Esophagus muscularis mucosa (tissue), 4 donors: ENCODE measurements around the gene CHM. TPM values are rescaled to one million over a fixed set of nuclear protein-coding genes. Genes with fewer than 3 reads are reported as not detected.

Experiments
- DNase-seq: peaks from one replicate; pipeline ENCODE4 v3.0.0-alpha.2; 2017; ENCODE audit errors: extremely low spot score
- H3K27ac ChIP-seq, 4 donors: fragments of 200-600 bp; sonication (generic); replicated peaks in 1 of 4; 1 replicate in 3 of 4; 2 replicates in 1 of 4; pipeline ENCODE4 v1.5.1; 2016 to 2019; ENCODE audit warnings: mild to moderate bottlenecking in 1 of 4
- H3K27me3 ChIP-seq, 4 donors: fragments of 200-600 bp; sonication (generic); one replicate each; pipeline versions ENCODE4 v1.5.1 to v1.6.0; 2016 to 2019
- H3K36me3 ChIP-seq, 4 donors: fragments of 200-600 bp; sonication (generic); one replicate each; pipeline ENCODE4 v1.5.1; 2016 to 2019
- H3K4me1 ChIP-seq, 4 donors: fragments of 200-600 bp; sonication (generic); one replicate each; pipeline ENCODE4 v1.5.1; 2016 to 2019
- H3K4me3 ChIP-seq, 4 donors: fragments of 200-600 bp; sonication (generic); 1 replicate in 2 of 4; 2 replicates in 2 of 4; pipeline ENCODE4 v1.5.1; 2016 to 2019; ENCODE audit warnings: mild to moderate bottlenecking in 4 of 4, moderate library complexity in 1 of 4
- H3K9me3 ChIP-seq, 4 donors: fragments of 200-600 bp; sonication (generic); 1 replicate in 3 of 4; 2 replicates in 1 of 4; pipeline ENCODE4 v1.5.1; 2016 to 2019
- EP300 ChIP-seq: sonication (generic); formaldehyde crosslinking; IDR thresholded peaks from one replicate; pipeline ENCODE4 v1.6.1; 2017; ENCODE audit warnings: antibody characterized with exemption
- POLR2A ChIP-seq: fragments of 450-650 bp; IDR thresholded peaks from one replicate; pipeline ENCODE4 v1.6.1; 2017; ENCODE audit warnings: antibody characterized with exemption, moderate library complexity, mild to moderate bottlenecking, low read depth
- POLR2AphosphoS5 ChIP-seq, 2 donors: sonication (generic); formaldehyde crosslinking; IDR thresholded peaks; one replicate each; pipeline ENCODE4 v1.6.1; 2017; ENCODE audit warnings: antibody characterized with exemption in 2 of 2
- WGBS: methylation state at CpG from one replicate; pipeline ENCODE4 v1.1.5; 2018; 5-methylcytosine and 5-hydroxymethylcytosine counted together
- intact Hi-C: fragments of 100-400 bp; cut with DNase I; formaldehyde crosslinking; loops from one replicate; pipeline ENCODE4 v1.15.1; 2023
- total RNA-seq, 4 donors: library from RNA; depleted of rRNA; stranded (reverse); fragments of >200 nt; gene quantifications; one replicate each; pipeline versions ENCODE4 v1.1.0 to v1.2.1, GENCODE V29; 2016
- TF ChIP-seq, protein P1 (sequence below), 3 experiments: fragments of 200-600 bp in 2 of 3; fragments of 450-650 bp in 1 of 3; sonication (generic) in 2 of 3; IDR thresholded peaks; one replicate each; pipeline ENCODE4 v1.5.1; 2017 to 2019; ENCODE audit warnings: antibody characterized with exemption in 3 of 3, mild to moderate bottlenecking in 2 of 3, moderate library complexity in 1 of 3

CHM gene
- total RNA-seq, 4 donors from 2014 or later: 13.9 to 16.3 (median 15.2) TPM

DNA sequence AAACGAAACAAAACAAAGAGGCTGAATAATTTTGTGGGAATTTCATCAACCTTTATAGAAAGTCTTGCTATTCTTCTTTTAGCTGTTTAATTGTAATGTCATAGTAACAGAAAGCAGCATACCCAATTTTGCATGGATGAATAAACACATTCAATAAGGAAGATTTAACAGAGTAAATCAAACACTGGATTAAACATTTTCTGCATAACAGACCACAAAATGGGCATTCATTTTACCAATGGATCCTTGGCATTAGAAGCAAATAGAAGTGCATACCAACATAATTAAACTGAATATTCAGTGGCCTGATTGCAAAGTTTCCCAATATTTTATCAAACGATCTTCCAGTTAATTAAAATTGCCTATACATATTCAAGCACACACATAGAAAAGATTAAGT is 4.4 kb upstream of the CHM start:
- no peaks in the 10 kb centered on the region for H3K9me3 ChIP-seq
- no peaks in the 10 kb centered on the region for H3K27me3 ChIP-seq
- no peak for DNase-seq
- H3K4me1 ChIP-seq: peaks cover 0 to 3% (median under 1%) of the 10 kb centered on the region in 4 donors
- no peak for TF ChIP-seq EP300
- TF ChIP-seq POLR2A: no peak
- no peak for TF ChIP-seq POLR2AphosphoS5 (IDR thresholded peaks at IDR 0.05)
- 62% methylated on average over 2 of the region's 2 CpGs for whole genome bisulfite sequencing
- no peaks in the 10 kb centered on the region for H3K36me3 ChIP-seq
- H3K27ac ChIP-seq: no peak overlapping the region
- intact Hi-C loops: no loop called here
- H3K4me3 ChIP-seq: no peak overlapping the region

DNA sequence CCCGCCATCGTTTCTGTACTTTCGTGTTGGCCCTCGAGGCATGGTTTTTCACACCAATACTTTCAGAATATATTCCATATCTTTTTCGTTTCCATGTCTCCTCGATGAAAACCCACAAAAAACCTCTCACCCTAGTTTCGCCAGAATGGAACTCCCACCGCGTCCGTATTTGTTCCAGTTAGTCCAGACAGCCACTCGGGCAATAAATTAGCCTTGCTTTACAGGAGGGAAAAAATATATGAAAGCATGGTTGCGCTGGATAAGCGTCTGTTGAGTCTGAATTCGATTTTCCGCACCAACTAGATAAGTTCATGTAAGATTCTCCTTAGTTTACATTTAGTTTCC is 550 bp upstream of the CHM start:
- intact Hi-C loops: no loop called here
- Histone ChIP-seq H3K27me3 (no peaks in the 10 kb centered on the region), H3K27ac (peak overlapping the region; percentile 76 to 84 (median 80)), H3K36me3 (no peaks in the 10 kb centered on the region), H3K9me3 (no peaks in the 10 kb centered on the region), H3K4me3 (peak overlapping the region; percentile 49 to 73 (median 60)), H3K4me1 (peaks cover 3 to 11% (median 9%) of the 10 kb centered on the region in 4 donors)
- no peak for DNase-seq
- WGBS: 43% methylated on average over 15 of the region's 15 CpGs
- TF ChIP-seq EP300: no peak

DNA sequence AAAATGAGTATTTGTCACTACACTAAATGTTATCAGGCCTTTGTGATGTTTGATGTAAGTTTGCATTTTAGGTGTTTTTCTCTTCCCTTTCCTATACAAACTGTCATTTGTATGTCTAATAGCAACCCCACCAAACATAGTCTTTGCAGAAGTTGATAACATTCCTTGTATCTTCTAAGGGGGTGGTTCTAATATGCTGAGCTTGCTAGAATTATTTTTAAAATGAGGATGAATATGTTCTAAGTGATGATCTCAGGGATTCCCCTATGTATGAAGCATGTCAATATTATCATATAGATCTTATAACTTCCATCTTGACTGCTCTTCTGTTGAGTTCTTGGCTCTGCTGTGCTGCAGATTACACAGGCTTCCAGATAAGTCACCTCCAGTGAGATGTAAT is 3.1 kb downstream of the CHM start:
- no peak for TF ChIP-seq POLR2AphosphoS5 (IDR thresholded peaks at IDR 0.05)
- no peak for TF ChIP-seq EP300
- TF ChIP-seq, protein P1, sequence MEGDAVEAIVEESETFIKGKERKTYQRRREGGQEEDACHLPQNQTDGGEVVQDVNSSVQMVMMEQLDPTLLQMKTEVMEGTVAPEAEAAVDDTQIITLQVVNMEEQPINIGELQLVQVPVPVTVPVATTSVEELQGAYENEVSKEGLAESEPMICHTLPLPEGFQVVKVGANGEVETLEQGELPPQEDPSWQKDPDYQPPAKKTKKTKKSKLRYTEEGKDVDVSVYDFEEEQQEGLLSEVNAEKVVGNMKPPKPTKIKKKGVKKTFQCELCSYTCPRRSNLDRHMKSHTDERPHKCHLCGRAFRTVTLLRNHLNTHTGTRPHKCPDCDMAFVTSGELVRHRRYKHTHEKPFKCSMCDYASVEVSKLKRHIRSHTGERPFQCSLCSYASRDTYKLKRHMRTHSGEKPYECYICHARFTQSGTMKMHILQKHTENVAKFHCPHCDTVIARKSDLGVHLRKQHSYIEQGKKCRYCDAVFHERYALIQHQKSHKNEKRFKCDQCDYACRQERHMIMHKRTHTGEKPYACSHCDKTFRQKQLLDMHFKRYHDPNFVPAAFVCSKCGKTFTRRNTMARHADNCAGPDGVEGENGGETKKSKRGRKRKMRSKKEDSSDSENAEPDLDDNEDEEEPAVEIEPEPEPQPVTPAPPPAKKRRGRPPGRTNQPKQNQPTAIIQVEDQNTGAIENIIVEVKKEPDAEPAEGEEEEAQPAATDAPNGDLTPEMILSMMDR (IDR thresholded peaks at IDR 0.05): no peak
- TF ChIP-seq POLR2A: no peak

DNA sequence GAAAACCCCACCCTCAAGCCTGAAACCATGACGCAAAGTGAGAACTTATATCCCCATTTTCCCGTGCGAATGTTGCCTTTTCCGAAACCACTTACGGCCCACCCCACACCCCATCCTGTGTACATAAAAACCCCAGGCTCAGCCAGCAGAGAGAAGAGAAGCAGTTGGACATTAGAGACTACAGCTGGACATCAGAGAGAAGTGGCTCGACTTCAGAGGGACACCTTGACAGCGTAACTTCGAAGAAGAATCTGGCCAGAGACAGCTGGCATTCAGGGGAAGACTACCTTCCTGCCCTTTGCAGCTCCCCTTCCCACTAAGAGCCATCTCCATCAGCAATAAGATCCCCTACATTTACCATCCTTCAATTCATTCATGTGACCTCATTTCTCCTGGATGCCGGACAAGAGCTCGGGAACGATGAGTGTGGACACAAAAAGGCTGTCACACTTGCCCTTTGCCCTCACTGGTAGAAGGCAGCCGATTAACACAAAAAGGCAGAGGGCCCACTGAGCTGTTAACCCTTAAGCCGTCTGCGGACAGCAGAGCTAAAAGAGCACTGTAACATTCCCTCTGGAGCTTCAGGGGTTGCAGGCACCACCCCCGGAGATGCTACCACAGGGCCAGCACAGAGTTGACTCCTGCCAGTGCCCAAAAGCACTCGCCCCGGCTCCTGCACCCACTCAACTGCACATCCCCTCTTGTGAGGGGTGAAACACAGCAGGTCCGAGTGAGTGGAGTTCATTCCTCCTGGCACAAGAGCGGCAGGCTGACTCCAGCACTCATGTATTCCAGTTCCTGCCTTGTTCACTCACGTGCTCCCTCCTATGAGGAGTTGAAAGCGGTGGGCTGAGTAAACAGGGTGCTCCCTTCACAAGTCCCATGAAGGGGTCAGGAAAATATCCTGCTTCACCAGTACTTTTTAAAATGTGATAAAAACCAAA is 7.5 kb downstream of the CHM start:
- Histone ChIP-seq H3K27me3 (no peaks in the 10 kb centered on the region), H3K27ac (no peak overlapping the region), H3K9me3 (no peaks in the 10 kb centered on the region), H3K36me3 (no peaks in the 10 kb centered on the region), H3K4me3 (no peak overlapping the region), H3K4me1 (peaks cover 0 to 7% (median 5%) of the 10 kb centered on the region in 4 donors)
- intact Hi-C loops: no loop called here
- 86% methylated on average over 21 of the region's 21 CpGs for WGBS
- no peak for DNase-seq
- TF ChIP-seq POLR2AphosphoS5 (IDR thresholded peaks at IDR 0.05) (no peak), POLR2A (no peak), EP300 (no peak)
- TF ChIP-seq, protein P1 (IDR thresholded peaks at IDR 0.05): no peak

More for the DNA sequence above, 3.1 kb downstream of the CHM start:
- intact Hi-C loops: no loop called here
- Histone ChIP-seq H3K36me3 (no peaks in the 10 kb centered on the region), H3K27ac (no peak overlapping the region), H3K4me3 (no peak overlapping the region), H3K4me1 (peaks cover 3 to 18% (median 11%) of the 10 kb centered on the region in 4 donors), H3K27me3 (no peaks in the 10 kb centered on the region), H3K9me3 (no peaks in the 10 kb centered on the region)
- DNase-seq: no peak

DNA sequence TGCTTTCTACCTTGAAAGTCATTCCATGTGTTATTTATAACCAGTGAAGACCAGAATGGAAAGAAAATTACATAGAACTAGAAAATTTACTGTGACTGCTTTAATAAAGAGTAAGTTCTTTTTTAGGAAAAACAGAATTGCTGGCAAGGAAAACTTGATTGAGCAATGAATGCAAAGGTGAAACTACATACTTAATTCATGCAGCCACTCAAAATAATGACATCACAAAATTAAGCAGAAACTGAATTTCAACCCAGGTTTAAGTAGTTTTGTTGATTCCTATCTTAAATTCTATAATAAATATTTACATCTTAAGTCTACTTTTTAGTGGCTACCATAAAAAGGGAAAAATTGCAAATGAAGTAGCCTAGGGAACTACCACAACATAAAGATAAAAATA is 14.0 kb downstream of the CHM start:
- Histone ChIP-seq H3K4me3 (no peak overlapping the region), H3K36me3 (no peaks in the 10 kb centered on the region), H3K9me3 (no peaks in the 10 kb centered on the region), H3K27me3 (no peaks in the 10 kb centered on the region), H3K4me1 (peaks cover 0 to 17% (median 3%) of the 10 kb centered on the region in 4 donors), H3K27ac (no peak overlapping the region)
- TF ChIP-seq, protein P1 (IDR thresholded peaks at IDR 0.05): no peak
- TF ChIP-seq POLR2AphosphoS5 (IDR thresholded peaks at IDR 0.05) (no peak), POLR2A (no peak), EP300 (no peak)
- no peak for DNase-seq
- intact Hi-C loops: no loop called here
